ENCODE measurements around the gene S100A5.
"Not testable (repeated sequence)": the region's sequence is repeated elsewhere in the genome, so short reads cannot be mapped to it uniquely, and the experiment has no call there.

S100A5 gene, protein sequence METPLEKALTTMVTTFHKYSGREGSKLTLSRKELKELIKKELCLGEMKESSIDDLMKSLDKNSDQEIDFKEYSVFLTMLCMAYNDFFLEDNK

DNA sequence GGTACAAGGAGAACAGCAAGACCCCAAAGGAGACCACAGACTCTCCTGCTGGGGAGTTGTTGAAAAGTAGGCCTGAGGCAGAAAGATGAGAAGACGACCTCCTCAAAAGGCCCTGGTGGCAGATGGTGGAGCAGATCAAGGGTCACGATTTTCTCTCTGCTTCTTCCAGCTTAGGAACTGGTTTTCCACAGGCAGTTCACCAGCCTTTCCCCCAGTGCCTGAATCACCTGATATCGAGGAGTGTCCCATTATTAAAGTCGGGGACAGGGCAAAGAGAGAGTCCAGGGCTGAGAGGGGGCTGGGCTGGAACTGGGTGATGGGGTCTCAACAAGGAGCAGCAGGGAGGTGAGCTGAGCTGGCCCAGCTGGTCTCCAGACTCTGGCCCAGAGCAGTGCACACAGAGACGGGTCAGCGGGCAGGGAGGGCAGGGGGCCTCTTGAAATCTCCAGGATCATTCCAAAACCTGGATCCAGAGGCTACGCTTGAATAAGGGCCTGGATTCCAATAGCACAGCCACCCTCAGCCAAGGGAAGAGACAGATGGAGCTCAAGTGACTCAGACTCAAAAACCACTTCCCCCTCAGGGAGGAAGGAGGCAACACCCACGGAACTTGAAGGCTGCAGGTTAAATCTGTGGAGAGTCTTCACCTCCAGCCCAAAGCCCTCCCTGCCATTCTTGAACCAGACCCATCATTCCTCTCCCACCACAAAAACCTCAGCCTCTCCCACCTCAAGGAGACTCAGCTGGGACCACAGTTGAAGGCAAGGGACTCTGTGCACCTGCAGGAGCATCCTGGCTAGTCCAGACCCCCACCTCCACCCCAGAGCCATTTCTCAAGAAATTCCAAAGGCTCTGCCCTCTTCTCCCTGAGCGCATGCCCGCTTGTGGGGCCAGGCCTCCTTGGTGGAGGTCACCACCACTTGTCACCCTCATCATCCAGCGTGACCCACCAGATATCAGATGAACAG, at the start of gene S100A5:
TSS of gene S100A5 (minus strand) at position 541 of the 968 bp plus-strand sequence. CDS start 743 bp downstream, outside the sequence.
- no peak for TF ChIP-seq CTCF (IDR thresholded peaks at IDR 0.05; ENCODE audit: extremely low read depth, insufficient read depth, missing control alignments)
- in situ Hi-C loops (cut with MboI; ENCODE audit: low pct_unique_long_range_greater_than_20kb, low sequenced_read_pairs, unreplicated experiment), result no loop called here
- DNase-seq (ENCODE audit: low spot score), result no peak

DNA sequence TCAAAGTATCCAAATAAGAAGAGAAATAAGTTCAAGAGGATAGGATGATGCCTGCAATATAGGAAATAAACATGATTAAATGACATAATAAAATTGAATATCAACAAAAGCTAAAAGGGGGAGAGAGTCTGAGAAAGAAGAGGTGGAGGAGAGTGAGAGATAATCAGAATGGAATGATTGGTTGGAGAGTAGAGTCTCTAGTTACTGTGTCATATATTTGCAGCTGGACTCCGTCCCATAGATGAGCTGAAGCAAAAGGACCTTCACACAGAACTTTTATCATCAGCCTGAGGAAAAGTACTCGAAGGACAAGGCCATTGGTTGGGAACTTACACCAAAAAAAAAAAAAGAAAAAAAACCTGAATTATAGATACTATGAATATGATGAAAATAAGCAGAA, 47.7 kb upstream of the S100A5 start:
- no peak for DNase-seq (ENCODE audit: low spot score)
- in situ Hi-C loops (cut with MboI; ENCODE audit: low pct_unique_long_range_greater_than_20kb, low sequenced_read_pairs, unreplicated experiment), result no loop called here
- no peak for TF ChIP-seq CTCF (IDR thresholded peaks at IDR 0.05; ENCODE audit: extremely low read depth, insufficient read depth, missing control alignments)

DNA sequence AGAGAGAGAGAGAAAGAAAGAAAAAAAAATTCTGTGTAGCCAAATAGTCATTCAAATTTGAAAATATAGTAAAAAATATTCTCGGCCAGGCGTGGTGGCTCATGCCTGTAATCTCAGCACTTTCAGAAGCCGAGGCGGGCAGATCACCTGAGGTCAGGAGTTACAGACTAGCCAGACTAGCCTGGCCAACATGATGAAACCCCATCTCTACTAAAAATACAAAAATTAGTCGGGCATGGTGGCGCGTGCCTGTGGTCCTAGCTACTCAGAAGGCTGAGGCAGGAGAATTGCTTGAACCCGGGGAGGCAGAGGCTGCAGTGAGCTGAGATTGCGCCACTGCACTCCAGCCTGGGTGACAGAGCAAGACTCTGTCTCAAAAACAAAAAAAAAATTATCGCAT, 47.3 kb upstream of the S100A5 start:
- DNase-seq (ENCODE audit: low spot score); in situ Hi-C loops (cut with MboI; ENCODE audit: low pct_unique_long_range_greater_than_20kb, low sequenced_read_pairs, unreplicated experiment): not testable (repeated sequence)

DNA sequence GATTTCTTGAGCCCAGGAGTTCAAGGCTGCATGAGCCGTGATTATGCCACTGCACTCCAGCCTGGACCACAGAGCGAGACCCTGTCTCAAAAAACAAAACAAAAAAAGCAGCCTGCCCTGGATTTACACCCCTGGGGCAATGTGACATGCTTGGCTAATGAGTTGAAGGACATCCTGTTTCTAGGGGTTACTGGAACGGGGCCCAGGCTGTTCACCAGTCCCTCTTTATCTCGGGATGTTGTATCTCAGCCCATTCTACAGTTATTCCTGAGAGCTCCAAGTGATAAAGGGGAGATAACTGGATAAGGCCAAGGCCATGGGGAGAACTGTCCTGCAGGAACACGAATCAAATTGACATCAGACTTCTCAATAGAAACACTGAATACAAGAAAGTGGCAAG, 46.6 kb upstream of the S100A5 start:
- no peak for DNase-seq (ENCODE audit: low spot score)
- TF ChIP-seq CTCF (IDR thresholded peaks at IDR 0.05; ENCODE audit: extremely low read depth, insufficient read depth, missing control alignments), result no peak
- in situ Hi-C loops (cut with MboI; ENCODE audit: low pct_unique_long_range_greater_than_20kb, low sequenced_read_pairs, unreplicated experiment), result no loop called here

GRCh38 chr1:153586347-153586746, 45.6 kb upstream of the S100A5 start:
- DNase-seq (ENCODE audit: low spot score), result no peak

GRCh38 chr1:153585006-153585405, 44.3 kb upstream of the S100A5 start:
- DNase-seq (ENCODE audit: low spot score), result no peak
- TF ChIP-seq CTCF (IDR thresholded peaks at IDR 0.05; ENCODE audit: extremely low read depth, insufficient read depth, missing control alignments), result no peak
- in situ Hi-C loops (cut with MboI; ENCODE audit: low pct_unique_long_range_greater_than_20kb, low sequenced_read_pairs, unreplicated experiment), result no loop called here

More at GRCh38 chr1:153586347-153586746, 45.6 kb upstream of the S100A5 start:
- no peak for TF ChIP-seq CTCF (IDR thresholded peaks at IDR 0.05; ENCODE audit: extremely low read depth, insufficient read depth, missing control alignments)
- in situ Hi-C loops (cut with MboI; ENCODE audit: low pct_unique_long_range_greater_than_20kb, low sequenced_read_pairs, unreplicated experiment), result no loop called here

GRCh38 chr1:153583976-153584375, 43.2 kb upstream of the S100A5 start:
- in situ Hi-C loops (cut with MboI; ENCODE audit: low pct_unique_long_range_greater_than_20kb, low sequenced_read_pairs, unreplicated experiment), result no loop called here
- DNase-seq (ENCODE audit: low spot score), result no peak
- no peak for TF ChIP-seq CTCF (IDR thresholded peaks at IDR 0.05; ENCODE audit: extremely low read depth, insufficient read depth, missing control alignments)

- DNase-seq (ENCODE audit: low spot score); in situ Hi-C loops (cut with MboI; ENCODE audit: low pct_unique_long_range_greater_than_20kb, low sequenced_read_pairs, unreplicated experiment): not testable (repeated sequence)
Observed at GRCh38 chr1:153583514-153583913, 42.8 kb upstream of the S100A5 start.

GRCh38 chr1:153582836-153583235, 42.1 kb upstream of the S100A5 start:
- in situ Hi-C loops (cut with MboI; ENCODE audit: low pct_unique_long_range_greater_than_20kb, low sequenced_read_pairs, unreplicated experiment); DNase-seq (ENCODE audit: low spot score): not testable (repeated sequence)
